Activated CD4-positive, alpha-beta T cell treated with anti-CD3 and anti-CD28 coated beads, Interleukin-2, amount 50 U/mL, for 1 hour (primary cell): Measurements from ENCODE around the gene KCNN3.

Experiments
- DNase-seq: peaks from one replicate; pipeline ENCODE4 v3.0.0-alpha.2; 2020

The KCNN3 gene

GRCh38 chr1:154719586-154720327, 150.3 kb downstream of the KCNN3 start:
- DNase-seq, result no peak

- no peak for DNase-seq
Observed at GRCh38 chr1:154718566-154718965, 151.5 kb downstream of the KCNN3 start.

- no peak for DNase-seq
Observed at GRCh38 chr1:154717528-154717924, 152.6 kb downstream of the KCNN3 start.

GRCh38 chr1:154716614-154717527, 153.2 kb downstream of the KCNN3 start:
- DNase-seq, result no peak

- DNase-seq, result no peak
Observed at GRCh38 chr1:154716011-154716410, 154.1 kb downstream of the KCNN3 start.

GRCh38 chr1:154715385-154715784, 154.7 kb downstream of the KCNN3 start:
- DNase-seq, result no peak

- no peak for DNase-seq
Observed at GRCh38 chr1:154714638-154715037, 155.4 kb downstream of the KCNN3 start.

GRCh38 chr1:154714052-154714623, 155.9 kb downstream of the KCNN3 start:
- DNase-seq, result no peak

- no peak for DNase-seq
Observed at GRCh38 chr1:154713005-154713404, 157.1 kb downstream of the KCNN3 start.

GRCh38 chr1:154712166-154712810, 157.8 kb downstream of the KCNN3 start:
- no peak for DNase-seq

- DNase-seq, result no peak
Observed at GRCh38 chr1:154711416-154711815, 158.7 kb downstream of the KCNN3 start.

GRCh38 chr1:154710106-154710505, 160.0 kb downstream of the KCNN3 start:
- DNase-seq, result no peak

GRCh38 chr1:154707901-154708463, 162.1 kb downstream of the KCNN3 start:
- no peak for DNase-seq

GRCh38 chr1:154706851-154707250, 163.2 kb downstream of the KCNN3 start:
- no peak for DNase-seq

- DNase-seq, result no peak
Observed at GRCh38 chr1:154705544-154705943, 164.5 kb downstream of the KCNN3 start.

GRCh38 chr1:154703170-154703569, 166.9 kb downstream of the KCNN3 start:
- DNase-seq, result no peak

- DNase-seq, result no peak
Observed at GRCh38 chr1:154698320-154699096, 171.6 kb downstream of the KCNN3 start.

GRCh38 chr1:154697710-154698109, 172.4 kb downstream of the KCNN3 start:
- DNase-seq, result no peak

- DNase-seq, result no peak
Observed at GRCh38 chr1:154696456-154696855, 173.6 kb downstream of the KCNN3 start.

GRCh38 chr1:154695985-154696384, 174.1 kb downstream of the KCNN3 start:
- DNase-seq, result no peak

- DNase-seq, result no peak
Observed at GRCh38 chr1:154694995-154695394, 175.1 kb downstream of the KCNN3 start.

- DNase-seq, result no peak
Observed at GRCh38 chr1:154689083-154689482, 181.0 kb downstream of the KCNN3 start.
